GM19099 (cell line): ENCODE data around the gene ENTR1.

ENCODE experiments used
- POLR2A ChIP-seq: IDR thresholded peaks from 3 replicates; pipeline ENCODE4 v1.6.1; 2011; ENCODE audit warnings: low read depth; ENCODE audit not compliant: insufficient read length; ENCODE audit errors: extremely low read depth

The ENTR1 gene

GRCh38 chr9:136432591-136432990, 22.2 kb upstream of the ENTR1 start:
- no peak for TF ChIP-seq POLR2A

- TF ChIP-seq POLR2A, result no peak
These were observed 21.5 kb upstream of the ENTR1 start for GRCh38 chr9:136431782-136432350.

- TF ChIP-seq POLR2A, result no peak
These were observed 20.3 kb upstream of the ENTR1 start for GRCh38 chr9:136430588-136431234.

- no peak for TF ChIP-seq POLR2A
These were observed 19.5 kb upstream of the ENTR1 start for GRCh38 chr9:136429683-136430491.

- no peak for TF ChIP-seq POLR2A
These were observed 18.7 kb upstream of the ENTR1 start for GRCh38 chr9:136429075-136429628.

GRCh38 chr9:136426787-136427186, 16.4 kb upstream of the ENTR1 start:
- no peak for TF ChIP-seq POLR2A

GRCh38 chr9:136424750-136425362, 14.4 kb upstream of the ENTR1 start:
- TF ChIP-seq POLR2A, result no peak

GRCh38 chr9:136423432-136424146, 13.2 kb upstream of the ENTR1 start:
- TF ChIP-seq POLR2A, result no peak

- TF ChIP-seq POLR2A, result no peak
These were observed 12.5 kb upstream of the ENTR1 start for GRCh38 chr9:136422876-136423275.

GRCh38 chr9:136421791-136422190, 11.4 kb upstream of the ENTR1 start:
- no peak for TF ChIP-seq POLR2A

- TF ChIP-seq POLR2A, result no peak
These were observed 8.6 kb upstream of the ENTR1 start for GRCh38 chr9:136419092-136419420.

GRCh38 chr9:136418182-136419091, 8.0 kb upstream of the ENTR1 start:
- TF ChIP-seq POLR2A, result no peak

GRCh38 chr9:136416914-136417313, 6.5 kb upstream of the ENTR1 start:
- TF ChIP-seq POLR2A, result no peak

- TF ChIP-seq POLR2A, result no peak
These were observed 6.0 kb upstream of the ENTR1 start for GRCh38 chr9:136416427-136416826.
